ENCODE results near the gene LRRN4CL. TPM values are rescaled to one million over a fixed set of nuclear protein-coding genes. Genes with fewer than 3 reads are reported as not detected.

LRRN4CL gene
- total RNA-seq, 4 donors from 2014 or later = 3.7 to 6.4 (median 5.9) TPM

DNA sequence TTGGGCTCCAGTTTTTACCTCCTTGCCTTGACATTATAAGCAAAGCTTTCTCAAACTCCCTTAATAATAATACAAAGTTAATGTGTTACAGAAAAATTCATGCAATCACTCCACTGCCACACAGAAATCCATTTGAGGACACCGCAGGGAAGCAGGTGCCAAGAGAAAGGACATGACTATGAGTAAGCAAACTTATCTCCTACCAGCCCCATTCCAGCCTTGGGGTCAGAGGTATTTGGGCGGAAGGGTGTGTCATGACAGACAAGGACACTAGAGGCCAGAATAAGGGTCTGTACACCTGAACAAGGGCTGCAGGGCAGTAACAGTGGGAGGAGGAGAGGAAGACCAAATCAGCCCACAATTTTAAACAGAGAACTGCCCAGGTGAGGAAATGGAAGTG, 24.0 kb upstream of the LRRN4CL start:
- Histone ChIP-seq H3K27ac (peak overlapping the region; percentile 42 to 74 (median 60)), H3K36me3 (peaks cover 0 to 63% of the 10 kb centered on the region in 2 donors), H3K27me3 (no peaks in the 10 kb centered on the region), H3K4me3 (no peak overlapping the region), H3K9me3 (no peaks in the 10 kb centered on the region), H3K4me1 (peaks cover 14 to 30% of the 10 kb centered on the region in 2 donors)
- no peak for ATAC-seq
- no peak for DNase-seq
- intact Hi-C loops (cut with DNase I; ENCODE audit: low total_unique reads) = no loop called here
- TF ChIP-seq POLR2A (IDR thresholded peaks at IDR 0.05) = no peak
- TF ChIP-seq, protein P1, sequence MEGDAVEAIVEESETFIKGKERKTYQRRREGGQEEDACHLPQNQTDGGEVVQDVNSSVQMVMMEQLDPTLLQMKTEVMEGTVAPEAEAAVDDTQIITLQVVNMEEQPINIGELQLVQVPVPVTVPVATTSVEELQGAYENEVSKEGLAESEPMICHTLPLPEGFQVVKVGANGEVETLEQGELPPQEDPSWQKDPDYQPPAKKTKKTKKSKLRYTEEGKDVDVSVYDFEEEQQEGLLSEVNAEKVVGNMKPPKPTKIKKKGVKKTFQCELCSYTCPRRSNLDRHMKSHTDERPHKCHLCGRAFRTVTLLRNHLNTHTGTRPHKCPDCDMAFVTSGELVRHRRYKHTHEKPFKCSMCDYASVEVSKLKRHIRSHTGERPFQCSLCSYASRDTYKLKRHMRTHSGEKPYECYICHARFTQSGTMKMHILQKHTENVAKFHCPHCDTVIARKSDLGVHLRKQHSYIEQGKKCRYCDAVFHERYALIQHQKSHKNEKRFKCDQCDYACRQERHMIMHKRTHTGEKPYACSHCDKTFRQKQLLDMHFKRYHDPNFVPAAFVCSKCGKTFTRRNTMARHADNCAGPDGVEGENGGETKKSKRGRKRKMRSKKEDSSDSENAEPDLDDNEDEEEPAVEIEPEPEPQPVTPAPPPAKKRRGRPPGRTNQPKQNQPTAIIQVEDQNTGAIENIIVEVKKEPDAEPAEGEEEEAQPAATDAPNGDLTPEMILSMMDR (IDR thresholded peaks at IDR 0.05 in 4 of 5, conservative IDR thresholded peaks at IDR 0.05 in 1 of 5) = no peak
- in situ Hi-C loops (cut with MboI; ENCODE audit: low sequenced_read_pairs in 4 of 4) = loop anchor here in 1 of 4 donors (25.0 kb wide), 1 partner anchor 101 kb away; the partner anchor contains the start of genes B3GAT3, EML3, MTA2 and ROM1

DNA sequence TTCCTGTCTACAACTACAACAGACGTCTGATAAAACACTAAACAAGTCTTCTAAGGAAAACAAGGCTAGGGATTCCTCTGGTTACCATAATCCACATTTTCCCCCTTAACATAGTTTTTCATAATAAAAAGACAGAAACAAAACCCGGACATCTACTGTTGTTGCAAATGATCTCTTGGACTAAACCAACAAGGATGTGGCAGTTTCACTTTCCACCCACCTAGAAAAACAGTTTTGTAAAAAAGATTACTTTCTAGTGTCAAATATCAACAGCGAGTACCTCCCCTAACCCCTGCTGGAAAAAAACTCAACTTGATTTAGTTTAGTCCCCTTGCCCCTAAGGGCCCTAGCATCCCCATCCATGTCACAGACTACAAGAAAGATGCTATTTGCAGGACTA, 23.5 kb upstream of the LRRN4CL start:
- Histone ChIP-seq H3K27me3 (no peaks in the 10 kb centered on the region), H3K4me1 (peaks cover 16 to 28% of the 10 kb centered on the region in 2 donors), H3K36me3 (peaks cover 0 to 58% of the 10 kb centered on the region in 2 donors), H3K9me3 (no peaks in the 10 kb centered on the region), H3K4me3 (no peak overlapping the region), H3K27ac (peak overlapping the region; percentile 42 to 74 (median 60))
- no peak for ATAC-seq
- intact Hi-C loops (cut with DNase I; ENCODE audit: low total_unique reads) = no loop called here
- TF ChIP-seq, protein P1 (IDR thresholded peaks at IDR 0.05 in 4 of 5, conservative IDR thresholded peaks at IDR 0.05 in 1 of 5) = no peak
- no peak for TF ChIP-seq POLR2A (IDR thresholded peaks at IDR 0.05)
- in situ Hi-C loops (cut with MboI; ENCODE audit: low sequenced_read_pairs in 4 of 4) = loop anchor here in 1 of 4 donors (25.0 kb wide), 1 partner anchor 101 kb away; the partner anchor contains the start of genes B3GAT3, EML3, MTA2 and ROM1
- no peak for DNase-seq

DNA sequence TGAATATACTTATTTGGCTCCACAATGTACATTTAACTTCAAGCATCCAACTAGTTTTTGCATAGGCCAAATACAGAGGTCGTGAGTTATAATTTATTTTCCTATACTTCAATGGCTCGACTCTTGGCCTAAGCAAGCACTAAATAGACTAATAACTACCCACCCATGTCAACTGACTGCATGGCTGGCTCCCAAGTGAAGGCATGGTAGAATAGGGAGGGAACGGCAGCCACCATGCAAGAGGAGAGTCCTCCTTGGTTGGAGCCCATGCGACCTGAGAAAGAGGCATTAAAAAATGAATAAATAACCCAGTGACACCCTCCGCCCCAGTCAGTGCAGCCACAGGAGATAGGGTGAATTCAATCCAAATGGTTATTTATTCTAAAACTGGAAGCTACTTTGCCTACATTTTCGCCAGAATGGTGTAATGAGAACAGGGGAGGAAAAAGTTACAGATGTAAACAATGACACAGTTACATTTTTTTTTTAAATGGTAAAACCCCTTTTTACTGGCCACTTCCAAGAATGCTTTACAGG, 23.0 kb upstream of the LRRN4CL start:
- no peak for ATAC-seq
- peaks cover 16 to 28% of the 10 kb centered on the region in 2 donors for H3K4me1 ChIP-seq
- peaks cover 0 to 53% of the 10 kb centered on the region in 2 donors for H3K36me3 ChIP-seq

DNA sequence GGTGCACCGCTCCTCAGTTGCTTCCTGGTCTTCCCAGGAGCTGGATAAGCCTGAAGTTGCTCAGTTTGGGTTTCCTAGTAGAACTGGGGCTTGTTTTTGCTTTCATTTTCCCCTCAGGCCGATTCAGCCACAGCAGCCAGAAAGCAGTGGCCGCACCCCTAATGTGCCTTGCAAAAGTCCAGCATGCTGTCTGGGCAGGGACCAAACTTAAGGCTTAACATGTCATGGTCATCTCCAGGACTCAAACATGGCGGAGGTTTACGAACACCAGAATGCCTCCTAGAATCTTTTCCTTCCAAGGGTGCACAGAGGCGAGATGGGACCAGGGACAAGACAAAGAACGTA, 20.6 kb upstream of the LRRN4CL start:
- ATAC-seq (no peak), DNase-seq (no peak)
- Histone ChIP-seq H3K27me3 (no peaks in the 10 kb centered on the region), H3K4me1 (peaks cover 32 to 45% of the 10 kb centered on the region in 2 donors), H3K27ac (peak overlapping the region; percentile 94 to 97 (median 96)), H3K36me3 (peaks cover 0 to 29% of the 10 kb centered on the region in 2 donors), H3K9me3 (no peaks in the 10 kb centered on the region), H3K4me3 (peak overlapping the region; percentile 75 to 87 (median 81))
- in situ Hi-C loops (cut with MboI; ENCODE audit: low sequenced_read_pairs in 4 of 4) (loop anchor here in 1 of 4 donors (25.0 kb wide), 1 partner anchor 98 kb away; the partner anchor contains the start of genes B3GAT3, EML3, MTA2 and ROM1), intact Hi-C loops (cut with DNase I; ENCODE audit: low total_unique reads) (no loop called here)
- TF ChIP-seq POLR2A (IDR thresholded peaks at IDR 0.05) = no peak
- TF ChIP-seq, protein P1 (IDR thresholded peaks at IDR 0.05 in 4 of 5, conservative IDR thresholded peaks at IDR 0.05 in 1 of 5) = no peak

More for the DNA sequence above, 23.0 kb upstream of the LRRN4CL start:
- Histone ChIP-seq H3K27ac (peak overlapping the region; percentile 42 to 74 (median 60)), H3K4me3 (no peak overlapping the region), H3K9me3 (no peaks in the 10 kb centered on the region), H3K27me3 (no peaks in the 10 kb centered on the region)
- in situ Hi-C loops (cut with MboI; ENCODE audit: low sequenced_read_pairs in 4 of 4) (loop anchor here in 1 of 4 donors (25.0 kb wide), 1 partner anchor 100 kb away; the partner anchor contains the start of genes B3GAT3, EML3, MTA2 and ROM1), intact Hi-C loops (cut with DNase I; ENCODE audit: low total_unique reads) (no loop called here)
- no peak for DNase-seq
- TF ChIP-seq POLR2A (IDR thresholded peaks at IDR 0.05) = no peak
- TF ChIP-seq, protein P1 (IDR thresholded peaks at IDR 0.05 in 4 of 5, conservative IDR thresholded peaks at IDR 0.05 in 1 of 5) = no peak

Measured in gastrocnemius medialis (tissue), 4 donors.